Measurements from ENCODE around the gene TSC22D4.
A peak's percentile ranks its signal among the peaks of the same experiment; 100 is the strongest.

GRCh38 chr7:100444311-100445278, 34.4 kb downstream of the TSC22D4 start:
- TF ChIP-seq CTCF (tag by site-specific recombination; IDR thresholded peaks at IDR 0.05) (no peak), ZFP3 (tag by site-specific recombination; IDR thresholded peaks at IDR 0.05; ENCODE audit: low read depth) (no peak), GLI2 (tag by site-specific recombination; IDR thresholded peaks at IDR 0.05; ENCODE audit: borderline replicate concordance, low read depth) (no peak), ZBTB17 (tag by site-specific recombination; IDR thresholded peaks at IDR 0.05) (no peak), GLI4 (tag by site-specific recombination; IDR thresholded peaks at IDR 0.05) (no peak), YY1 (tag by site-specific recombination; IDR thresholded peaks at IDR 0.05) (no peak), SCRT2 (tag by site-specific recombination; IDR thresholded peaks at IDR 0.05) (no peak), ZNF768 (tag by site-specific recombination; IDR thresholded peaks at IDR 0.05) (0 out of 2 replicates have a peak, but pooled peaks have one; percentile 26), YY2 (tag by site-specific recombination; IDR thresholded peaks at IDR 0.05) (no peak), ZEB2 (tag by site-specific recombination; IDR thresholded peaks at IDR 0.05) (no peak), ZNF354C (tag by site-specific recombination; IDR thresholded peaks at IDR 0.05; ENCODE audit: borderline replicate concordance, low read depth) (no peak), GFI1B (tag by site-specific recombination; IDR thresholded peaks at IDR 0.05) (no peak)
